HEK293T (cell line): ENCODE results near the gene HOXA11.

Experiments
- FOXM1 ChIP-seq: fragments of 450-650 bp; IDR thresholded peaks from 2 replicates; pipeline ENCODE4 v1.6.1; 2017; ENCODE audit warnings: mild to moderate bottlenecking, borderline replicate concordance
- HDGF ChIP-seq: fragments of 450-650 bp; IDR thresholded peaks from 2 replicates; pipeline ENCODE4 v1.6.1; 2017; ENCODE audit warnings: antibody characterized with exemption, borderline replicate concordance
- PKNOX1 ChIP-seq: fragments of 450-650 bp; IDR thresholded peaks from 2 replicates; pipeline ENCODE4 v1.6.1; 2016
- SP1 ChIP-seq: fragments of 450-650 bp; IDR thresholded peaks from 2 replicates; pipeline ENCODE4 v1.6.1; 2017
- SUZ12 ChIP-seq: fragments of 450-650 bp; IDR thresholded peaks from 2 replicates; pipeline ENCODE4 v1.6.1; 2016; ENCODE audit warnings: mild to moderate bottlenecking
- ZNF384 ChIP-seq: fragments of 450-650 bp; IDR thresholded peaks from 2 replicates; pipeline ENCODE4 v1.6.1; 2016

- TF ChIP-seq PKNOX1 = no peak
- no peak for TF ChIP-seq ZNF384
- no peak for TF ChIP-seq SUZ12
- TF ChIP-seq FOXM1 = no peak
- TF ChIP-seq HDGF = no peak
- no peak for TF ChIP-seq SP1
These were observed 14.1 kb upstream of the HOXA11 start for GRCh38 chr7:27198871-27199801.
